ENCODE measurements around the gene CETN3.

CETN3 gene

DNA sequence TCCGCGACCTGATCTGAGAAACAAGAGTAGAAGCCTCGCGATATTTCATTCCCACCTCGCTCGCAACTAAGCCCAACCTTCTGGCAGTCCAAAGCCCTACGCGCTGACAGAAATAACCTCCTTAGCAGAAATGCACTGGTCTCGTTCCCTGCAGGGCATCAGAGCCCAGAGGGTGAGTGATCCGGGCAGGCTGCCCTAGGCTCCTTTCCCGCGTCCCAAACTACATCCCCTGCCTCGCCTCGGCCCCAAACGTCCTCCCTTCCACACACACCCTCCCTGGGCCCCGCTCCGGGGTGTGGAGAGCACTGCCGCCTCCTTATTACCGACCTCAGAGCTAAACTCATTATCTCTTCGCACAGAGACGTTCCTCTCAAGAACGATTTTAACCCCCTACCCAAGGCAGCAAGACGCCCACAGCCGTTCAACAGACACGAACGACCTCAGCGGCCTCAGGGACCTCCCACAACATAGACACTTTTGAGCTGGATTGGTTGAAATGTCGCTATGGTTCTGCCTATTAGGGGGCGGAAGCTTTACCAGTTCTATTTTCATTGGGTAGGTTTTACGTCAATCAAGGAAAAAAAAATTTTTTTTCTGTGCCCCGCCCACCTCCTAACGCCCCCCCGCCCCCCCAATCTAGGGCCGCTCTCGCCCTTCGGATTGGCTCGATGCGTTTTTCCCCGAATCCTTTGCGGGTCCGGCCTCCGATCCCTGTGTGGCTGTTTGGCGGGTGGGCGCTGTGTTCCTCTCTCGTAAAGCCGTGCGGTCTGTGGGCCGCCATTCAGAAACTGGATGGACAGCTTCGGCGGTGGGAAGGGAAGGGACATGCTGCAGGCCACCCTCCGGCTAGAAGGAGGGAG is at the start of gene CETN3:
CETN3 (minus strand) TSS at position 439 of the 860 bp plus-strand sequence; CDS start at position 344, 95 bp downstream.
- DNase-seq (ENCODE audit: low read depth in 2 of 2, low spot score in 1 of 2), result peak; percentile 67 to 79

DNA sequence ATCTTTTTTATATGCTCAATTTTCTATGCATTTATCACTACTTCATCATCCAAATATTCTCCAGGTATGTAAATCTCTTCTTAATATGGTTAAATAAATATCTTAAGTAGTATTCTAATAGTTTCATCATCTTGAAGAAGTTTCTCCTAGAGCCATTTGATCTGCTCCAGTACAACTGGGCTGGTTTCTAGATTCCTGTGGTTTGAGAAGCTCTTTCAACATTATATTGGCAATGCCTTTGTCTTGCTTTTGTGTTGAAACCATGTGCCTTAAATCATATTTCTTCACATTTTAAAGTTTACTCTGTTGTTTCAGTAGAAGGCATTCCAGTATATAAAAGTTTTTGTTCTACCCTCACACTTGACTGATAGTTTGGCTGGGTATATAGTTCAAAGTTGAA is 37.4 kb upstream of the CETN3 start:
- DNase-seq (ENCODE audit: low read depth in 2 of 2, low spot score in 1 of 2), result no peak

DNA sequence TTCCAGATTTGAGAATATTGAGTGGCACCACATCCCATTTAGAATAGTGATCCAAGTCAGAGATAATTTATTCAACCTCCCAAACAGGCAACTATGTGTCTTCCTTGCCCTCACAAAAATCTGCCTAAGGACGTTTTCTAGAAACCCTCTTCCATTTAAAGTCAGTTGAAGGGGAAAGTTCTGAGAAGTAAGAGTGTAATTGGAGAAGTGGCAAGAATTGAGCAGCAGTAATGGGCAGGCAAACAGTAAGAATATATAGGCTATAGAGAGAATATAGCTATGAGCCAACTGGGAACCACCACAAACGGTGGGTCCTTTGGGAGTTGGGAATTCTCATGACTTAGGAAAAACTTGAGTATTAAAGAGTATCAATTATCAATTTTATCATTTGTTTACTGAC is 31.1 kb upstream of the CETN3 start:
- DNase-seq (ENCODE audit: low read depth in 2 of 2, low spot score in 1 of 2), result no peak

DNA sequence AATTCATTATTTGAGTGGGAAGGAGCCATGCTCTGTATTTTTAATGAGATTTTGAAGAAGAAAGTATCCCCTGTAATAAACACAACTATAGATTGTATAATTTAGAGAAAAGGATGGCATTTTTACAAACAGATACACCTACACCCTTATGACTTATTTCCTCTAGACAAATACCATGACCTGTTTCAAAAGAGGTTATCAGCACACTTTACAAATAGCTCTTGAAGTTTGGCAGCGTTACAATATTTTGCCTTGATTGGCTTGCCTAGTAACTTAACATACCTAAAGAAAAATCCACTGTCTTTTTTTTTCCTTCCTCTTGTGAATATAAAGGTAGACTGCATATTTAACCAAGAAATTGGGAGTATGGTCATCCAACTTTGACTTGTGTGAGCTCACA is 28.5 kb upstream of the CETN3 start:
- no peak for DNase-seq (ENCODE audit: low read depth in 2 of 2, low spot score in 1 of 2)

DNA sequence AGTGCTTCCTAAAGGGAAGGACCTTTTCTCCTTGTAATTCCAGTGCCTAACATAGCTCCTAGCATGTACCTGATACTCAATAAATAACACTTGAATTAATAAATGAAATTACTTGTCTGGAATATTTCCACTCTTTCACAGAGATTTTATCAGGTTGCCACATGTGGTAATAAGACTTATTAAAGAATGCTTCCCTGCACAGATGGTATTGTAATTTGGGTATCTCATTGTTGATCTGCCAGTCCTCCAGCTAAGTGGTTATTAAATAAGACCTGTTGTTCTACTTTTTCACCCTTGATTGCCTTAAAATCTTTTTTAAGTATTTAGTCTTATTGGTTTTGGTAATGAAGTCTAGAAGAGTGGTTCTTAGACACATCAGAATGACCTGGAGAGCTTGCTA is 28.1 kb upstream of the CETN3 start:
- no peak for DNase-seq (ENCODE audit: low read depth in 2 of 2, low spot score in 1 of 2)

DNA sequence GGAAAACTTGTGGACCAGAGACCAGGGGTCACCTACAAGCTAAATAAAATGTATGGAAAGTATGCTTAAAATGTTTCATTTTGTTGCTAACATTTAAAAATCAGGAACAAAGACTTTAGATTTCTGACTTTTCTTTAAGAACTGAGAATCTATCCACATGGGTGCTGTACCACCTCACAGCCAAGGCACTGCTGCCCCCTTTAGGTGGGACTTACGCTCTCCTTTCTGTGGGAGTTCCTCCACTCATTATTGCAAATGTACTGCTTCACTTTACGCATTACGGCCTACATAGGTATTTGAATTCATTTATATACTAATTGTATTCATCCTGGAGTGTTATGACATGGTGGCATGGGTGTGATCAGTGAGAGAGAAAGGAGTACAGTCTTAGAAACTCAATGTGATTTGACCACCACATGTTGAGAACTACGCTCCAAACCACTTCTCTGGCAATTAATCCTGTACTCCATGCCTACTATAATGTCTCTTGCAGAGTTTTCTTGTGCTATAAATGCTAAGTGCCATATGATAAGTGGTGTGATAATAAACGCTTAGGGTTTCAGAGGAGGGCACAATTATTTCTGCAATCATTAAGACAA is 24.7 kb upstream of the CETN3 start:
- DNase-seq (ENCODE audit: low read depth in 2 of 2, low spot score in 1 of 2), result peak; percentile 6 to 19

DNA sequence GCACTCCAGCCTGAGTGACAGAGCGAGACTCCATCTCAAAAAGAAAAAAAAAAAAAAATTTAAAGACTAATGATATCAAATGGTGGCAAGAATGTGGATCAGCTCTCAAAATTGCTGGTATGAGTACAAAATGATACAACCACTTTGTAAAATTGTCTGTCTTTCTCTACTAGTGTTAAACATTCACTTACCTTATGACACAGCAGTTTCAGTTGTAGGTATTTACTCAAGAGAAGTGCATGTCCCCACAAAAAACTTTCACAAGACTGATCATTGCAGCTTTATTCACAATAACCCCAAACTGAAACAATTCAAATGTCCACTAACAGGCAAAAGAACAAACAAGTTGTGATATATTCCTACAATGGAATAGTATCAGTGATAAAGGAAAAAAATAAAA is 14.7 kb upstream of the CETN3 start:
- DNase-seq (ENCODE audit: low read depth in 2 of 2, low spot score in 1 of 2), result no peak

DNA sequence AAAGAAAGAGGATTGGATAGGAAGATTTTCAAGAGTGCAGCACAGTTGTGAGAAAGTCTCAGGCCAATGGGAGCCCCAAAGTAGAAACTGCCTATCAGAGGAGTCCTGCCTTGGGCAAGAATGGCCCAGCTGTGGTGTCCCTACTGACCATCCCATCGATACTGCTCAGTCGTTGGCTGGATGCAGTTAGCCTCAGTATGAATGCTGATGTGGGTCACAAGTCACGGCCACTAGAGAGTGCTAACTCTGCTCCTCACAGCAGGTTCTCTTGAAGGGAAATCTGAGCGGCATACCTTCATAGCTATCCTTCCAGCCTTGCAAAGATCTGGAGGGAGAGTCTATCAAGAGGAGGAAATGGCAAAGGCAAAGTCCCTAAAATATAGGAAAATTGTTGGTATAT is 11.6 kb upstream of the CETN3 start:
- no peak for DNase-seq (ENCODE audit: low read depth in 2 of 2, low spot score in 1 of 2)

DNA sequence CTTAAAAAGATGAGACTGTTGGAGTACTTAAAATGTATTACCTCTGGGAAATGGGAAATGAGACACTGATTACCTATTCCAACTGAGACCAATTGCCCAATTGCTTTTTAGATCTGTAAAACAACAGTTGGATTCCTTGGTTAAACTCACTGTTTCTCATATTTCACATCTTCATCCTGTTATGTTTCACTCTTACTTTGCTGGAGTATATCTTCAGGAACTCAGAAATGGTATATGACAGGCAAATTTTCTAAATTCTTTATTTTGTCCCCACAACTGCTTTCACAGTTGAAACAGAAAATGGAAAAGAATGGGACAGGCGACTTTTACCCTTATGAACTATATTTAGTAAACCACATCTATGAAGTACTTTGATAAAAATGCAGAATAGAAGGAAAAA is 8.7 kb upstream of the CETN3 start:
- no peak for DNase-seq (ENCODE audit: low read depth in 2 of 2, low spot score in 1 of 2)

DNA sequence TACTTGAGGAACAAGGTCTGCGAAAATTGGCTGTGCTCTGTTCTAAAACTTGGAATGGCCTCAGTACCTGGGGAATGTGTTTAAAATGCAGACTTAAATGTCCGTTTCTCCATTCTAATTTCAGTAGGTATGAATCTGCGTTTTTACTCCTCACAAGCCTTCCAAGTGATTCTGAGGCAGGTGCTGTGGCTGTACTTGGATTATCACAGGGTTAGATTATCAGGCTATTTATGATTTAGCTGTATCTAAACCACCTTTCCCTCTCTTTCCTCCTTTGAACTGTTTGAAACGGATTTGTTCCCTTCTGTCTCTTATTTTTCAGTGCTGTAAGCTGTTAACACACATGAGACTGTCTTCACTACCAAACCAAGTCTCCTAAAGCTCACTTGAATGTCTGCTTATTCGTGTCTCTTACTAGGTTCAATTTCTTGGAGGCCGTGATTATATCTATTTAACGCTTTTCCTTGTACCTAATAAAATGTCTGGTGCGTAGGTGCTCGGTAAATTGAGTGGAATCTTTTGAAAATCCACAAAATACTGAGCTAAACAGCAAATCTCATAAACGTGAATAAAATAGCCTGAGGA is 714 bp upstream of the CETN3 start:
- no peak for DNase-seq (ENCODE audit: low read depth in 2 of 2, low spot score in 1 of 2)

DNA sequence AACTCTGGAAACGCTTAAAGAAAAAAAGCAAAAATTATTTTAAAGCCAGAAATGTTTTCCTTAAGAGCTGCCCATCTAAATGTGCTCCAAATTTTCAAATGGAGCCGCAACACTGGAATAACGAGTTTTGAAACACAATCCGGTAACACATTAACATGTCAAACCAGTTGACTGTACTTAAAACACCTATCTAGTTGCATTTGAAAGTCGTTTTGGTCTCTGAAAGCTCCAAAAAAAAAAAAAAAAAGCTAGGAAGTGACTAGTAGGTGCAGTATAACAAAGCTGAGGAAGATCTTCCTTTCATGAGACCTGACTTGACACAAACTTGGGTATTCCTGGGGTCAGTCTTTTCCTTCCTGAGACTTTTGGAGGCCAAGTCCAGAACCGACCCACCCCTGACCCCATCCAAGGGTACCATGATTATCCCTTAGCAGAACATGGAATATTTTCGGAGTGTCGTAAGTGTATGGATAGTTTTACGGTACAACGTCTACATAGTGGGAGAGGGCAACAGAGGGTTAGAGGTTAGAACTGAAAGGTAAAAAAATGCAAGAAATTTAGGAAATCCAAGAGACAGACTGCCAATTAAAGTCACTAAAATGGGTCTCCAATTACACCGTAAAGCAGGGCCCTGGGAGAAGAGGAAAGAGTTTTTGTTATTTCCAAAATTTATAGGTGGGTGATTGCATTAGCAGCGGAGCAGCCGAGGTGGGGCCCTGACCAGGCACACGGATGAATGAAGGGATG is 812 bp downstream of the CETN3 start:
- DNase-seq (ENCODE audit: low read depth in 2 of 2, low spot score in 1 of 2), result no peak

DNA sequence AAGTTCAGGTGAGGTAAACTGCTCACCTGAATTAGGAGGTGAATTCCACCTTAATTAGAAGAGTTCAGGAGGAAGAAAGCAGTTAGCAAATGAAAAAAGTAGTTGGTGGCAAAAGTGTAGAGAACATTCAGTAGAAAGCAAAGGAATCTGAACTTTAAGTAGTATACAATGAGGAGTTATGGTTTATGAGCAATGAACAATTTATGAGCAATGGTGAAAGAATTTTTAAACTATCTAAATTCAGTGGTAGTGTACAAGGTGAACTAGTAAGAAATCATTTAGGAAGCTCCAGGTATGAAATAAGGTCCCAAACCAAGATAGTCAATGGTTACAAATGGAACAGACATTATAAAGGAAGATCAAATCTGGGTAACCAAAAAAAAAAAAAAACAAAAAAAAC is 3.1 kb downstream of the CETN3 start:
- DNase-seq (ENCODE audit: low read depth in 2 of 2, low spot score in 1 of 2), result no peak

DNA sequence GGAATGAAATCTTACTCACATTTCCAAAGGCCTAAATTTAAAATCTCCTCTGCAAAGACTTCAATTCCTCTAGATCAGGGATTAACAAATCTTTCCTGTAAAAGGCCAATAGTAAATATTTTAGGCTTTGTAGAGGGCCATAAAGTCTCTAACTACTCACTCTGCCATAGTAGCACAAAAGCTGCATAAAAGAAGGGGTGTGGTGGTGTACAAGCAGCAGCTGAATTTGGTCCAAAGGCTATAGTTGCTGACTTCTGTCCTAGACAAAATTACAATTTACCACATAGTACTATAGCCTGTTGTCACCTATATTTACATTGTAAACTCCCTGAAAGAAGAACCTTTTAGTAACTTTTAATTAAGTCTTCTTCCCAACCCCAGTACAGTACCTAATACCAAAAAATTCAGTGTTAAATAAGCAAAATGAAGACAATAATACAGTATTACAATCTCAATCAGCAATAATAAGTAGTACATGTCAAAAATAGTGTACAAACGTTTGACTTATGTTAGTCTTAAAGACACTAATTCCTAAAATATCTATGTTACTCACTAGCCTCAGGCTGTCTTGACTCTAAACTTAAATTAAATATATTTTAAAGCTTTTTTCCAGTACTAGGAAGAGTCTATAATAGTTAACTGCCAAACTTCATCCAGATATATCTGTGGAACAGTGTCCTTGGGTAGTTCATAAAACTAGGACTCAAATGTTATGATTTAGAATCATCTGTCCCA is 6.9 kb downstream of the CETN3 start:
- DNase-seq (ENCODE audit: low read depth in 2 of 2, low spot score in 1 of 2), result no peak

DNA sequence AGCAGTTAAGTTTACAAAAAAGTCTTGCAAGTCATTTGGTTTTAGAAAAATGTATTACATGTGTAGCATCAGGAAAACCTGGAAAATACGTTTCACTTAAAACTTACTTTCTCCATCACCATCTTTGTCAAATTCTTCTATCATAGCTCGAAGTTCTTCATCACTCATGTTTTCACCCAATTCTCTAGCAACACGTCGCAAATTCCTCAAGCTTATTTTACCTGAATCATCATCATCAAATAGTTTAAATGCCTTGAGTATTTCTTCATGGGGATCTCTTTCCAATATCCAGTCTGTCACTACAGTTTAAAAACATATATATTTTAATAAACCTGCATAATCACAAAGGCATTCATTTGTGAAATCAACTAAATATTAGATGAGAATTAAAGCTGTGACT is 10.3 kb downstream of the CETN3 start:
- DNase-seq (ENCODE audit: low read depth in 2 of 2, low spot score in 1 of 2), result no peak

DNA sequence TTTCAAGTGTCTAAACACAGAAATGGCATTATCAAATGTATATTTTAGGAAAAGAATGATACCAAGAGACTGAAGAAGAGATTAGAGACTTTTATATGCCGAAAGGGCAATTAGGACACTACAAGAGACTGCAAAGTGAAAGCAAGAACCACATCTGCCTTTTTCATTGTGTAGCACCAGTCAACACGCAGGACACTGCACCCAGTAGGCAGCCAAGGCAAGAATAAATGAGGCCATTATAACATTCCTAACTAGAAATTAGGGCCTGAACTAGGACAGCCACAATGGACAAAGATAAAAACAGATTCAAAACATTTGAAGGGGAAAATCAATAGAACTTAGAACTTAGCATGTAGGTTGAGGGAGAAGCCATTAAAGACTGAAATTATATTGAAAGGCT is 10.8 kb downstream of the CETN3 start:
- DNase-seq (ENCODE audit: low read depth in 2 of 2, low spot score in 1 of 2), result no peak

DNA sequence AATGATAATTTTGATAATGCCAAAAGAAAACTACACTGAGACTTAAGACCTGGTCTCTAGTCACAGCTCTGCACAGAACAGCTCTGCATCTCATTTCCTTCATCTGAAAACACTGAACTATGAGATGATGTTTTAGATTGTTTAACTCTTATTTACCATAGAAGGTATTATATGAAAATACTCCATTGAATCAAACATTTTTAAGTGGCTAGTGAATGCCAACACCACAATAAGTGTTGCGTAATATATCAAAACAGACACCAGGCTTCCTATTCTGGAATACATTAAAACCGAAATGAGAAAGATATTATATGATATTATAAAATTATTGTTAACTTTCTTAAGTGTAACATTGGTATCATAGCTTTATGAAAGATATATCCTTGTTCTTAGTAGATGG is 14.6 kb downstream of the CETN3 start:
- no peak for DNase-seq (ENCODE audit: low read depth in 2 of 2, low spot score in 1 of 2)

DNA sequence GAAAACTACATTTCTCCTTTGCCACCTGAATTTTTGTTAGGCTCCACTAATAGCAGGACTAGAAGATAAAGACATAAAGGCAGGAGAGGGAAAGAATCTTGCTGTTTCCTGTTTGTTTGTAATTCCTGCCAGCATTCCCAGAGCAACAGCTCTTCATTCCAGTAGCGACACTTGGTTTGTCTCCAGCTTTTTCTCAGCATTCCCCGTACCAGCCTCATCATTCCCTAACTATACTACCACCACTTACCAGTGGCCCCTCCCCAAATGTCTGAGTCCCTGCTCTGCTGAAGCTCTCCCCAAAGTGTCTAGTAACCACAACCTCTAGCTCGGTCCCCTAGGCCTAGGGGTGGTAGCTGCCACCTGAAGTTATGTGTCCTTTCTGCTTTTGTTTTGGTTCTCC is 18.6 kb downstream of the CETN3 start:
- DNase-seq (ENCODE audit: low read depth in 2 of 2, low spot score in 1 of 2), result no peak

DNA sequence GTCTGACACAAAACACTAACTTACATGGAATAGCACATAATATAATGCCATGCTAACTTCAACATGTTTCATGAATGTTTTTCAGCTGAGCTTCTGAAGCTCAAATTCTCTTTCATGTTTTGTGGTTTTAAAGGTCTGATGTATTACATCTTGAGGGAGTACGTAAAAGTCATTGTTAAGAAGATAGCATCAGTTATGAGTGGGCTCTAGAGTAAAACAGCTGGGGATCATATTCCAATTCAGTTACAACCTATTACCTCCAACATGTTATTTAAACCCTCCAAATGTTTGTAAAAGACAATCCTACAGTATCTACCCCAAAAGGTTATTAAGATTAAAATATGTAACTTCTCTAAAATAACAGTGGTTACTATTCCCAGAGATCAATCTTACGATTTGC is 19.2 kb downstream of the CETN3 start:
- no peak for DNase-seq (ENCODE audit: low read depth in 2 of 2, low spot score in 1 of 2)

DNA sequence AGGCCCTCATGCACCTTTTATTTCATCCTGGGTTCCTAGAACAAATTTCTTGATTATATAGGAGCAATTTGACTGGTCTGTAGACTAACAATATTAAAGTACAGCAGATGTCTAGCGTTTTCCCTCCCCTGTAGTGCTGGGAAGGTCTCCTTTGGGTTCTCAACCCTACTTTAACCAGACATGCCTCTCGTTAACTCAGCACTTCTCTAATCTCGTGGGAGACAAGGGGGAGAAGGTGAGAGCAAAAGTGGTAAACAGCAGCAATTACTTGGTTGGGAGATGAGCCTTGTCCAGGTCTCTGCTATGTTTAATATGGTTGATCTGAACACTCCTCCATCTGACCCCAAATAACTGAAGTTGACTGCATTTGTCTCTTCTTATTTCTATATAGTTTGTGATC is 22.0 kb downstream of the CETN3 start:
- no peak for DNase-seq (ENCODE audit: low read depth in 2 of 2, low spot score in 1 of 2)

DNA sequence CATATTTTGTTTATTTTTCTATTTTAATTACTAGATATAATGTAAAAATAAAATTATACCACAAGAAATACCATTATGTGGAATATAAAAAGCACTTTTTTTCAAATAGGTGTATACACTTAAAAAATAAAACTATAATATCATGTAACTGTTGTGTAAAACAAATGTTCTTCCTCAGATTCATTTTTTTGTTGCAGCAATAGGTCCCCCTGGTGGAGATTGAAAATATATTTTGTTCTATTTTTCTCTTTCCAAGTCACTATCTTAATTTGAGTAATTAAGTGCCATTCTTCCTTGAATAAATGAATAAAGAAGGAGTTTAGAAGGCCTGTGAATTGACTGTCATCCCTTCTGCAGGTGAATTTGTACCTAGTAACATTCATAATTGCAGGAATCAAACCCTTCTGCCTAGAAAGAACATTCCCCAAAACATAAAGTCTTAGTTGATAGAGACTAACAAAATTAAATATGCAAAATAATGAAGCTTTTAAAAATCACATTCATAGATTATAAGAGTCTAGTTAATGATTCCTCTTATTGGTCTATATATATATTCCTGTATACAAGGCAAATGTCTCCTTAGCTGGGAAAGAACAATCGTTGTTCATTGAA is 23.4 kb downstream of the CETN3 start:
- DNase-seq (ENCODE audit: low read depth in 2 of 2, low spot score in 1 of 2), result no peak

DNA sequence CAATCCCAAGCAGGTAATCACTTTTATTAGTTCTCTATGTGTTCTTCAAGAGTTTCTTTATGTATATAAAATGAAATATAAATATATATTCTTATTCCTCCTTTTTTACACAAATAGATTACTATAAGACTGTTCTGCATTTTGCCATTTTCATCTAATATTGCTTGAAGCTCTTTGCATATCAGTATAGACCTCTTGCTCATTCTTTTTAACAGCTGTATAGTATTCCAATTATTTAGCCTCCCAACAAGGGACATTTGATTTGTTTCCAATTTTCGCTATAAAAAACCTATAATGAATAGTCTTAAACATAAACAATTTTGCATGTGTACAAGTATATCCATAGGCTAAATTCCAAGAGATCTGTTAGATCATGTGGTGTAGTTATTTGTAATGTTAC is 25.2 kb downstream of the CETN3 start:
- DNase-seq (ENCODE audit: low read depth in 2 of 2, low spot score in 1 of 2), result no peak
